Stimulated activated CD8-positive, alpha-beta memory T cell treated with anti-CD3 and anti-CD28 coated beads, Interleukin-7, amount 100 ng/mL, for 48 hours (primary cell): Measurements from ENCODE around the gene GPR39.

Experiments
- DNase-seq, 2 donors: peaks; one replicate each; pipeline ENCODE4 v3.0.0-alpha.2; 2020; ENCODE audit warnings: low read depth in 1 of 2; ENCODE audit errors: extremely low read depth in 1 of 2

The GPR39 gene

GRCh38 chr2:132595186-132595585 is 178.6 kb downstream of the GPR39 start:
- DNase-seq: no peak

- no peak for DNase-seq
Observed at GRCh38 chr2:132595693-132596092, 179.1 kb downstream of the GPR39 start.

GRCh38 chr2:132597166-132597565 is 180.6 kb downstream of the GPR39 start:
- no peak for DNase-seq

- DNase-seq: no peak
Observed at GRCh38 chr2:132597831-132598230, 181.2 kb downstream of the GPR39 start.

GRCh38 chr2:132598536-132598935 is 181.9 kb downstream of the GPR39 start:
- DNase-seq: no peak

GRCh38 chr2:132599556-132599955 is 183.0 kb downstream of the GPR39 start:
- DNase-seq: no peak

GRCh38 chr2:132604561-132604960 is 188.0 kb downstream of the GPR39 start:
- no peak for DNase-seq

- no peak for DNase-seq
Observed at GRCh38 chr2:132605236-132606180, 188.9 kb downstream of the GPR39 start.

GRCh38 chr2:132606649-132607048 is 190.0 kb downstream of the GPR39 start:
- no peak for DNase-seq

GRCh38 chr2:132607426-132608090 is 191.0 kb downstream of the GPR39 start:
- no peak for DNase-seq

GRCh38 chr2:132608311-132608710 is 191.7 kb downstream of the GPR39 start:
- no peak for DNase-seq

- DNase-seq: no peak
Observed at GRCh38 chr2:132609101-132609890, 192.7 kb downstream of the GPR39 start.

GRCh38 chr2:132611719-132612118 is 195.1 kb downstream of the GPR39 start:
- no peak for DNase-seq

- no peak for DNase-seq
Observed at GRCh38 chr2:132615329-132616085, 198.9 kb downstream of the GPR39 start.

GRCh38 chr2:132617989-132618388 is 201.4 kb downstream of the GPR39 start:
- no peak for DNase-seq

- DNase-seq: no peak
Observed at GRCh38 chr2:132618734-132619133, 202.1 kb downstream of the GPR39 start.

GRCh38 chr2:132620115-132620514 is 203.5 kb downstream of the GPR39 start:
- DNase-seq: no peak

- DNase-seq: no peak
Observed at GRCh38 chr2:132621131-132621875, 204.7 kb downstream of the GPR39 start.

GRCh38 chr2:132623096-132623839 is 206.7 kb downstream of the GPR39 start:
- DNase-seq: no peak
